Measurements from ENCODE around the gene HOXD11.

DNA sequence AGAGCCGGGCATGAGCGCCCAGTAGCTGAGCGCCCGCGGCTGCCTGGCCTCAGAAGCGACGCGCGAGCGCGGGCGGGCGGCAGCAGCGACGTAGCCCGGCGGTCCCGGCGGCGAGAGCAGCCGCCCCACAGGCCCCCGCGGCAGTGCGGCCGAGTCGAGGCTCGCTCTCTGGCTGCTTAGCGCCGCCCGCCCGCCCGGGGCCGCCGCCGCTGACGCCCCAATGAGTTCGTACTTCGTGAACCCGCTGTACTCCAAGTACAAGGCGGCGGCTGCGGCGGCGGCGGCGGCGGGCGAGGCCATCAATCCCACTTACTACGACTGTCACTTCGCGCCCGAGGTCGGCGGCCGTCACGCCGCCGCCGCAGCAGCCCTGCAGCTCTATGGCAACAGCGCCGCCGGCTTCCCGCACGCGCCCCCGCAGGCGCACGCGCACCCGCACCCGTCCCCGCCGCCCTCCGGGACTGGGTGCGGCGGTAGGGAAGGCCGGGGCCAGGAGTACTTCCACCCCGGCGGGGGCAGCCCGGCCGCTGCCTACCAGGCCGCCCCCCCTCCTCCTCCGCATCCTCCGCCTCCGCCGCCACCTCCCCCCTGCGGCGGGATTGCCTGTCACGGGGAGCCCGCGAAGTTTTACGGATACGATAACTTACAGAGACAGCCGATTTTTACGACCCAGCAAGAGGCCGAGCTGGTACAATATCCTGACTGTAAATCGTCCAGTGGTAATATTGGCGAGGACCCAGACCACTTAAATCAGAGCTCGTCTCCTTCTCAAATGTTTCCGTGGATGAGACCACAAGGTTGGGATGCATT lies 23.3 kb downstream of the HOXD11 start:
- TF ChIP-seq POLR2A (IDR thresholded peaks at IDR 0.05) (no peak), CTCF (IDR thresholded peaks at IDR 0.05) (no peak)

Data from breast epithelium (tissue), 3 donors.